Colon (tissue), 2 donors: ENCODE measurements around the gene RRP9.
A peak's percentile ranks its signal among the peaks of the same experiment; 100 is the strongest.
"Not testable (repeated sequence)": the region's sequence is repeated elsewhere in the genome, so short reads cannot be mapped to it uniquely, and the experiment has no call there.

Experiments
- FAIRE-seq: peaks from 2 replicates; lab custom pipeline; 2012; peaks lifted over from hg19 to GRCh38; lab: Jason Lieb, UNC
- donor health status: control.
- donor health status: control.

The RRP9 gene, protein sequence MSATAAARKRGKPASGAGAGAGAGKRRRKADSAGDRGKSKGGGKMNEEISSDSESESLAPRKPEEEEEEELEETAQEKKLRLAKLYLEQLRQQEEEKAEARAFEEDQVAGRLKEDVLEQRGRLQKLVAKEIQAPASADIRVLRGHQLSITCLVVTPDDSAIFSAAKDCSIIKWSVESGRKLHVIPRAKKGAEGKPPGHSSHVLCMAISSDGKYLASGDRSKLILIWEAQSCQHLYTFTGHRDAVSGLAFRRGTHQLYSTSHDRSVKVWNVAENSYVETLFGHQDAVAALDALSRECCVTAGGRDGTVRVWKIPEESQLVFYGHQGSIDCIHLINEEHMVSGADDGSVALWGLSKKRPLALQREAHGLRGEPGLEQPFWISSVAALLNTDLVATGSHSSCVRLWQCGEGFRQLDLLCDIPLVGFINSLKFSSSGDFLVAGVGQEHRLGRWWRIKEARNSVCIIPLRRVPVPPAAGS

DNA sequence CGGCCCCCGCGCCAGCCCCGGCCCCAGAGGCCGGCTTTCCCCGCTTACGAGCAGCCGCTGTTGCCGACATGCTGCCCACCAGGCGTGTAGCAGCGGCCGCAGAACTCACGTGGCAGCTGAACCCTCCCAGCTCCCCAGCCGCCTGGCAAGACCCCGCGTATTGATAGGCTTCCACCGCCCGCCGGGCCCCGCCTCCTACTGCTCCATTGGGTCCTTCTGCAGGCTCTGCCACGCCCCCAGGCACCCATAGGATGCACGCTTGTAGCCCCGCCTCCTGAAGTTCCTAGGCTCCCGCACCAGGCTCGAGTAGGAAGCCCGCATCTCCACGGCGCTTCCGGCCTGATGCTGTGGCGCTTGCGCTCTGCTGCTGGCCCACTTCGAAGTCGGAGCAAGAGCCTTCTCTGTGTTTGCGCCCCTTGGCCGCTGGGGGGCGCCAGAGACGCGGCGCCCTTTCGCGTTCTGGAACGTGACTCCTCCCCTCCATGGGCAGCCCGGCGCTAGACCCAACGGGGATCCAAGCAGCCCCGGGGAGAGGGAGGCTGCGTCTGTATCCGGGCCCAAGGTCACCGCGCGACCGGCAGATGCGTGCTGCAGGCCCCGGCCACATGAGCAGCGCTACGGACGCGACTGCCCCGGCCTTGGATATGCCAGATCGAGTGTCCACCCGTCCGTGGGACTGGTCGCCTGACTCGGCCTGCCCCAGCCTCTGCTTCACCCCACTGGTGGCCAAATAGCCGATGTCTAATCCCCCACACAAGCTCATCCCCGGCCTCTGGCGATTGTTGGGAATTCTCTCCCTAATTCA, at the start of gene RRP9, which contains the start of gene PARP3:
RRP9 (minus strand) TSS at position 107 of the 805 bp plus-strand sequence; CDS start at position 70, 37 bp downstream.
PARP3 (plus strand) TSS at position 566 of the 805 bp plus-strand sequence. CDS start 993 bp downstream, outside the sequence.
- peak; percentile 86 for FAIRE-seq

DNA sequence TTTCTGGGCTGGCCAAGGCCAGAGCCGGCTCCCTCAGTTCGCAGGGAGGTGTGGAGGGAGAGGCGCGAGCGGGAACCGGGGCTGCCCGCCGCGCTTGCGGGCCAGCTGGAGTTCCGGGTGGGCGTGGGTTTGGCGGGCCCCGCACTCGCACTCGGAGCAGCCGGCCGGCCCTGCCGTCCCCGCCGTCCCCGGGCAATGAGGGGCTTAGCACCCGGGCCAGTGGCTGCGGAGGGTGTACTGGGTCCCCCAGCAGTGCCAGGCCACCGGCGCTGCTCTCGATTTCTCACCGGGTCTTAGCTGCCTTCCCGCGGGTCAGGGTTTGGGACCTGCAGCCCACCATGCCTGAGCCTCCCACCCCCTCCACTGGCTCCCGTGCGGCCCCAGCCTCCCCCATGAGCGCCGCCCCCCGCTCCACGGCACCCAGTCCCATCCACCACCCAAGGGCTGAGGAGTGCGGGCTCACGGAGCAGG, 48.8 kb upstream of the RRP9 start:
- not testable (repeated sequence) for FAIRE-seq

DNA sequence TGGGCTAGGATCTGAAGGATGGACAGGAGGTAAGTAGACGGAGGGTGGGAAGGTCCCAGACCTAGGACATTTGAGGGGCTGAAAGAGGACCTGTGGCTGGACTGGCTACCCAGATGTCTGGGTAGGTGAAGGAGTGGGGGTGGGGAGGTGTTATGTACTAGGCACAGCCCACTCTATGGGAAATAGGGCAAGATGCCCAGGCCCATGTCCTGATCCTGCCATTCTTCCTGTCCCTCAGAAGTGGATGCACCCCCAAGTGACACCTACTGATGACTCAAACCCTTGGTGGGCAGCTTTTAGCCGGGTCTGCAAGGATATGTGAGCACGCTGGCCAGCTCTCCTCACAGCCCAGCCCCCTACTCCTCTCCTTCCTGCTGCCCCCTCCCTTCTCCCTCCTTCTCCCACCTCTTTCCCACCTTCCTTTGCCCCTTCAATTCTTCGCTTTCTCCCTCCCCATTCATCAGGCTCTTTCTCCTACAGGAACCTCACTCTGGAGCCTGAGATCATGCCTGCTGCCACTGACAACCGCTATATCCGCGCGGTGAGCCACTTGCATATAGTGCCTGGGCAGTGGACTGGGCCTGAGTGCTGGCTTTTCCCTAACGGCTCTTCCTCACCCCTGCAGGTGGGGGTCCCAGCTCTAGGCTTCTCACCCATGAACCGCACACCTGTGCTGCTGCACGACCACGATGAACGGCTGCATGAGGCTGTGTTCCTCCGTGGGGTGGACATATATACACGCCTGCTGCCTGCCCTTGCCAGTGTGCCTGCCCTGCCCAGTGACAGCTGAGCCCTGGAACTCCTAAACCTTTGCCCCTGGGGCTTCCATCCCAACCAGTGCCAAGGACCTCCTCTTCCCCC, 46.8 kb upstream of the RRP9 start:
- FAIRE-seq = no peak

DNA sequence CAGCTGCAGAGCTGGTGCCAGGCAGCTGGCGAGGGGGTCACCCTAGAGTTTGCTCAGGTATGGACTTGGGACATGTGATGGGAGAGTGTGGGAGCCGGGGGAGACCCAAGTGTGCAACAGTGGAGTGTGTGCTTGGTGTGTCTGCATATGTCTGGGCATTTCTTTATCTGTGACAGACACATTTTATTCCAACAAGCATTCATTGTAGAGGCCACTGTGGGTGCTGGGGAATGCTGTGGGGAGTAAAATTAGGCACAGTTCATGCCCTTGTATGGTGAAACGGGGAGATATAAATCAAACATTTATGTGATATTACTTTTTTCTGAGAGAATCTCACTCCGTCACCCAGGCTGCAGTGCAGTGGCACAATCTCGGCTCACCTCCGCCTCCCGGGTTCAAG, 45.9 kb upstream of the RRP9 start:
- FAIRE-seq = no peak

DNA sequence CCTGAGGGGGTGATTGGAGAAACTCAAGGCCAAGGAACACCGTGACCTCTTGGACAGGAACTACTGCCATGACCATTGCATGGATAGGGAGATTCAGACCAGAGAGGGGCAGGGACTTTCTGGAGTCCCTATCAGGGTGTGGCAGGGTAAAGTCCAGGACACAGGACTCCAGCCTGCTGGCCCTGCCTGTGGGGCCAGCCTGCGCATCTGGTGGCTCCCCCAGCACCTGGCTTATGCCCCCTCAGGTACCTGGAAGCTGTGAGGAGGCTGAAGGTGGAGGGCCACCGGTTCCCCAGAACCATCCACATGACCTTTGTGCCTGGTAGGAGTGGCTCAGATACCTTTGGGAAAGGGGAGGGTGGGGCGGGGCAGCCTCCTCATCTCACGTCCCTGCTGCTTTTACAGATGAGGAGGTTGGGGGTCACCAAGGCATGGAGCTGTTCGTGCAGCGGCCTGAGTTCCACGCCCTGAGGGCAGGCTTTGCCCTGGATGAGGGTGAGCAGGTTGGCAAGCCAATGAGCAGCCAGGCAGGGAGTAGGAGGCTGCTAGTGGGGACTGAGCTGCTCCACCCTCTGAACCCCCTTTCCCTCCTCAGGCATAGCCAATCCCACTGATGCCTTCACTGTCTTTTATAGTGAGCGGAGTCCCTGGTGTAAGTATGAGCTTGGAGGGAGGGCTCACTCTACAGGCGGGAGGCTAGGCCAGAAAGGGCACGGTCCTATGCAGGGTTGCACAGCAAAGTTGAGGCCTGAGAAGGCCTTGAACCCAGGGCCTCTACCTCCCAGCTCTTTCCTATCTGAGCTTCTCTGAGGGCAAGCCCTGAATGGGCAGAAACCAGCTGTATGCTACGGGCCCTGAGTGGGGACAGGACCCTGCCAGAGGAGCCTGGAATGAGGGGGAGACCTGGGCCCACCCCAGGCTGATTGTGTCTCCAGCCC, 44.6 kb upstream of the RRP9 start:
- FAIRE-seq = no peak

DNA sequence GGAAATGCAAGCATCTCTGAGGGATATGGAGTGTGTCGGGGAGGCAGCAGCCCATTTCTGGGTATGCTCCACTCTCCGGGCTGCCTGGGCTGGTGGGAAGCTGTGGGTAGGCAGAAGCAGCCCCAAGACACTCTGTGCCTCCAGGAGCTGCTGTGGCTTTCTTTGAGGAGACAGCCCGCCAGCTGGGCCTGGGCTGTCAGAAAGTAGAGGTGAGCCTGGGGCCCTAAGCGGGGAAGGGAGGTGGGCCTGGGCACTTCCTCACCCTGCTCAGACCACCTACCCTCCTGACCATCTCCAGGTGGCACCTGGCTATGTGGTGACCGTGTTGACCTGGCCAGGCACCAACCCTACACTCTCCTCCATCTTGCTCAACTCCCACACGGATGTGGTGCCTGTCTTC, 43.4 kb upstream of the RRP9 start:
- FAIRE-seq = no peak

DNA sequence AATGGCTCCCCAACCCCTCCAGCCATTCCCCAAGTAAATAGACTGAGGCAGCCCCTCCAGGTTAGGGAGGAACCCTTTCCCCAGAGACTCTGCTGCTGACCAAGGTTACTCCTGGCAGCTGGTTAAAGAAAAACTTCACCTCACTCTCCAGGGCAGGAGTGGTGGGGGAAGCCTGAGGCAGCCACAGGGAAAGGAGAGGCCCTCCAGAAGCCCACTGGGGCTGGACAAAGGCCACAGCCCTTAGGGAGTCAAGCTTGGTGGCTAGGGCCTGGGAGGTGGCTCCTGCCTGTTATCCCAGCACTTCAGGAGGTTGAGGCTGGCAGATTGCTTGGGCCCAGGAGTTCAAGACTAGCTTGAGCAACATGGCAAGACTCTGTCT, 42.6 kb upstream of the RRP9 start:
- no peak for FAIRE-seq

DNA sequence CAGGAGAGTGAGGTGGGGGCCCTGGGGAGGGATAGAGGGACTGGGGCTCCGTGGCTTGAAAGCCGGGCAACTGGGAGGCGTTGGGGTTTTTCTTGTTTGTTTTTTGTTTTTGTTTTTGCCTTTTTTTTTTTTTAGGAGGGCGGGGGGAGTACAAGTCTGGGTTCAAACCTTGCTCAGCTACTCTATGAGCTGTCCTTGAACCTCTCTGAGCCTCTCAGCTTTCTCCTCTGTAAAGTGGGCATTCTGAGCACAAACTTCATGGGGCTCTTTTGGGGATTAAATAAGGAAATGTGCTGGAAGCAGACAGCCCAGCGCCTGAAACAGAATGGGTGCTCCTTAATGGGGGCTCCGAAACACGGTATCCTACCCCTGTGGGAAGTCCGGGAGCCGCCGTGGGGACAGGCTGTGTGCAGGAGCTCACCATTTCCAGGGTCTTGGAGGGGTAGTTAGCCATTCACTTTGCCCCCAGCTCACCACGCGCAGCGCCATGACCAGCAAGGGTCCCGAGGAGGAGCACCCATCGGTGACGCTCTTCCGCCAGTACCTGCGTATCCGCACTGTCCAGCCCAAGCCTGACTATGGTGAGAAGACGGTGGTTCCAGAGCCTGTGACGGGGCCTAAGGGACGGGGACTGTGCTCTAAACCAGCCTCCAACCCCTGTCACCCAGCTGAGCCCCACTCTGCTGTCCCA, 42.0 kb upstream of the RRP9 start:
- FAIRE-seq = no peak

DNA sequence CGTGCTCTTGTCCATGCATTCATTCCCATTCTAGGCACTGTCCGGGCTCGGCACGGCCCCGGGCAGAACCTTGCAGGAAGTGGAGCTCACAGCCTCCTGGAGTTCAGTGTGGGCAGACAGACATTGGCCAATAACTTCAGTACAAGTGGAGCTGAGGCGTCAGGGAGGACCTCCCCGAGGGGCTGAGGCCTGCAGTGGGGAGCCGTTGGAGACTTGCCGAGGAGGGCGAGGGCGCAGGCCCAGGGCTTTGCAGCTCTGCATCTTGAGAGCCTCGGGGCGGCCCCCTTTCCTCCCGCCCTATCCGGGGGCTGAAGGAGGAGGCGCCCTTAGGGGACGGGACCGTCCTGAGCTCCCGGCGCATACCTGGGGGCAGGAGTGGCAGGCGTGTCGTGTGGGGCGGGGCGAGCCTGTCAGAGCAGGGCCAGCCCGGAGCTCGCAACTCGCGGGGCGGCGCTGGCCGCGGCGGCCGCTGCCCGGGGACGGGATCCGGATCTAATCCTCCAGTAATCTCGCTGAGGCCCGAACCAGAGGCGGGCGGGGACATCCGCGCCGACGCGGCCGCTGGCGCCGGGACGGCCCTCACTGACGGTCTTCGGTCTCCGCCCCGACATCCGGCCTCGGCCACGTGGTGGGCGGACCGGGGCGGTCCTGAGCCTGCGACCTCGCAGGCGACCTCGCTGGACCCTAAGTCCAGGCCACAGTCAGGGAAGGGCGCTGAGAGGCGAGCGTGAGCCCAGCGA, 41.3 kb upstream of the RRP9 start, which contains the start of gene ACY1:
ACY1 (plus strand) TSS at position 698 of the 740 bp plus-strand sequence. CDS start 530 bp downstream, outside the sequence.
- FAIRE-seq = no peak

DNA sequence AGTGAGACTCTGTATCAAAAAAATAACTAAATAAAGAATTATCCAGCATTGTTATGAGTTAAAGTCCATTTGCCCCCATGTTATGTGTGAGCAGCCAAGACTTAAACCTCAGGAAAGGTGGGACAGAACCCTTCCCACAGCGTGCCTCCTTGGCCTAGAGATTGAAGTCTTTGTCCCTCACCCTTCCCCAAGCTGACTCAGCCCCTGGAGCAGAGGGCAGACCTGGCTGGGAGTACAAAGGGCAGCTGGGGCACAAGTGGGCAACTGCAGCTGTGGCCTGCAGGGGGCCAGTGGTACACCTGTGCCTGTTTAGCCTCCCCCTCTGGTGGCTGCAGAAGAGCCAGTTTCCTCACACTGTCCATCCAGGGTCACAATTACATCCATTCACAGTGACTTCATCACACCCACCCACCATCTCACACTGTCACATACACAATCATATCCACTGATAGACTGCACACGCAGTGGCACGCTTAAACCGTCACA, 40.7 kb upstream of the RRP9 start:
- FAIRE-seq = no peak

DNA sequence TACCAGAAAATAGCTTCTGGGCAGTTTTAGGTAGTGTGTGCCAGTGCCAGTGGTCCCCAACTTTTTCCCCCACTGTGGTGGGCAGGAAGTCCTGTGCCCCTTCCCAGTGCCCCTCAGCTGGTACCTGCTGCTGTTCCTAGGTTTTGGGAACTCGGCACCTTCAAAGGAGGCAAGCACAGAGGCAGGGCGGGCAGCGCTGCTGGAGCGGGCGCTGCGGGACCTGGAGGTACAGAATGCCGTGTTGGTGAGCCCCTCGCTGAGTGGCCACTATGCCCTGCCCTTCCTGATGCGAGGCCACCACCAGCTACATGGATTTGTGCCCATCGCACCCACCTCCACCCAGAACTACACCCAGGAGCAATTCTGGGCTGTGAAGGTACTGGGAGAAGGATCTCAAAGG, 38.5 kb upstream of the RRP9 start:
- FAIRE-seq = no peak

DNA sequence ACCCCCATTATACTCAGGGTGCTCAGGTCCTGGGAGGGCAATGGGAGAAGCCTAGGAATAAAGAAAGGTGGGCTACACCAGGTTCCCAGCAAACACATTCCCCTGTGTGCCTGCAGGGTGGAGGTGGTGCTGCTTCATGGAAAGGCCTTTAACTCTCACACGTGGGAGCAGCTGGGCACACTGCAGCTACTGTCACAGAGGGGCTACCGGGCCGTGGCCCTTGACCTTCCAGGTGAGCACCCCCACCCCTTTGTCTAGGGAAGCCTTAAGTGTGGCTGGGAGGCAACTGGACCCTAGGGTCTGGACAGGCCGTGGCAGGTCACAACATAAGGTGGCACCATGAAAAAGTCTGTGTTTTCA, 36.4 kb upstream of the RRP9 start:
- FAIRE-seq = no peak

DNA sequence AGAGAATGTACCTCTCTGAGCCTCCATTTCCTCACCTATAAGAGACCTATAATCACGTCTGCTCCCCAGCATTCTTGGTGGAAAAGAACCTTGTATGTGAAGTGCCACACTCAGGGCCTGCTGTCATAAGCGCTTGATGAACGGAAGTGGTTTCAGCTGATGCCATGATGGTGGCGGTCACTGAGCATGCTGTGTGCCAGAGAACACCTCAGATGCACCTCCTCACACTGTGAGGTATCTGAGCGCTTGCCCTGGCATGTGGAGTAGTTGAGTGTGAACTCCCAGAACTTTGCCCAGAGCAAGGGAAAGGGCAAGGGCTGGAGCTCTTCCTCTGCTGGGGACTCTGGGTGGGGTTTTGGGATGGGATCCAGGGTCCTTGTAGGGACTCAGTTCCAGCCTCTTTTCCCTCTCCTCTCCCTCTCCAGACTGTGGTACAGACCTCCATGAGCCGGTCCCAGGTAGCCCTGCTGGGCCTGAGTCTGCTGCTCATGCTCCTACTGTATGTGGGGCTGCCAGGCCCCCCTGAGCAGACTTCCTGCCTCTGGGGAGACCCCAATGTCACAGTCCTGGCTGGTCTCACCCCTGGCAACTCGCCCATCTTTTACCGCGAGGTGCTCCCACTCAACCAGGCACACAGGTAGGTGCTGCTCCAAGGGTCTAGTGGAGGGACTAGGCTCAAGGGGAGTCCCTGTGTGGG, 35.9 kb upstream of the RRP9 start:
- FAIRE-seq = no peak

DNA sequence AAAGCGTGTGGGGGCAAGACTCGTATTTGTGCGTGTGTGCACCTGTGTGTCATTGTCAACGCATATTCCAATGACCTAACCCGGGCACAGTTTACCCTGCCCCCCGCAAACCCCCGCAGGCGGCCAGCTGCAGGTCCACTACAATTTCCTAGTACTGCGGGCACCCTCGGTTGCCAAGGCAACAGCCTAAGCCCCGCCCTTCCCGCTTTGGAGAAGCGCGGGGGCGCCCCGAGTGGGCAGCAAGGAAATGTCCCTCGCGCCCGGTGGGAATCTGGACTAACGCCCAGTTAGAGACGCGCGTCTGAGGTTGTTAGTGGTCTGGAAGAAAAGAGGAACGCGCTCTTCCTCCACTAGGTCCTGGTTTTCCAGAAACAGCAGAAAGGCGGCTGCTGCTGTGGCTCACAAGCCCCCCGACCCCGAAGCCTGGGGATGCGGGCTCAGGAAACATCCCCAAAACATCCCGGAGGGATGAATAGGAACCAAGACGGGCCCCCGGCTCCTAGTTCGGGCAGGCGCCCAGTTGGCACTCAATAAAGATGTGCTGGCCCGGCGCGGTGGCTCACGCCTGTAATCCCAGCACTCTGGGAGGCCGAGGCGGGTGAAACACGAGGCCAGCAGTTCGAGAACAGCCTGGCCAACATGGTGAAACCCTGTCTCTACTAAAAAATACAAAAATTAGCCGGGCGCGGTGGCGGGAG, 34.3 kb upstream of the RRP9 start:
- FAIRE-seq = no peak

DNA sequence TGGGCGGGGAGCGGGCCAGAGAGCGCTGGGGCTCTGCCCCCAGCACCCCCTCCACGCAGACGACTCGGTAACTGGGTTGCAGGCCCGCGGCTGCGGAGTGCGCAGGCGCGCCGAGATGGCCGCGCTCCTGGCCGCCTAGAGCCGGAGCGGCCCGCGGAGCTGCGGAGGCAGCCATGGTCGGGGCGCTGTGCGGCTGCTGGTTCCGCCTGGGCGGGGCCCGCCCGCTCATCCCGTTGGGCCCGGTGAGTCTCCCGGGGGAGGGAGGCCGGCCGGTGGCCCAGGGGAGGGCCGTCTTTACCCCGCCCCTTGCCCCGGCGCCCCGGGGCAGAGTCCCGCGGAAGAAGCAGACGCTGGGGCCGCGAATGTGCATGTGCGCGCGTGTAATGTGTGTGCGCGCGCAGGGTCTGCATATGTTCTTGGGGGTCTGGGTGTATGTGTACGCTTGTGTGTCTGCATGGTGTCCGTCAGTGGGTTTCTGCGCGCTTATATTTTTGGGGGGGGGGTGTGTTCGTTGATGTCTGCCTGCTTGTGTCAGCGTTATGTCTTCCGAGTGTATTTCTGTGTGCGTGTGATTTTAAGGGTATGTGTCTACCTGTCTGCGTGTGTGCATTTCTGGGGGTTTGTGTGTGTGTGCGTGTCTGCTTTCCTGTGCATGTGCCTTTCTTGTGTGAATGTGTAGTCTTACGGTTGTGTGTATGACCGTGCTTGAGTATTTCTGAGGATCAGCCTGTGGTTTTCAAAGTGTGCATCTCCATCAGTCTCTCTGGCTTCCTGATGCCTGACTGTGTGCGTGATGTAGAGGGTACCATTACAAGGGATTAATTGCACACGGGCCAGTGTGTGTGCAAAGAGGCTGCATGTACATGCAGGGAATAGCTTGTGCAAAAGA, 33.5 kb upstream of the RRP9 start, which contains the start of gene ABHD14A:
ABHD14A (plus strand) TSS at position 102 of the 889 bp plus-strand sequence; CDS start at position 174, 72 bp downstream.
- no peak for FAIRE-seq

DNA sequence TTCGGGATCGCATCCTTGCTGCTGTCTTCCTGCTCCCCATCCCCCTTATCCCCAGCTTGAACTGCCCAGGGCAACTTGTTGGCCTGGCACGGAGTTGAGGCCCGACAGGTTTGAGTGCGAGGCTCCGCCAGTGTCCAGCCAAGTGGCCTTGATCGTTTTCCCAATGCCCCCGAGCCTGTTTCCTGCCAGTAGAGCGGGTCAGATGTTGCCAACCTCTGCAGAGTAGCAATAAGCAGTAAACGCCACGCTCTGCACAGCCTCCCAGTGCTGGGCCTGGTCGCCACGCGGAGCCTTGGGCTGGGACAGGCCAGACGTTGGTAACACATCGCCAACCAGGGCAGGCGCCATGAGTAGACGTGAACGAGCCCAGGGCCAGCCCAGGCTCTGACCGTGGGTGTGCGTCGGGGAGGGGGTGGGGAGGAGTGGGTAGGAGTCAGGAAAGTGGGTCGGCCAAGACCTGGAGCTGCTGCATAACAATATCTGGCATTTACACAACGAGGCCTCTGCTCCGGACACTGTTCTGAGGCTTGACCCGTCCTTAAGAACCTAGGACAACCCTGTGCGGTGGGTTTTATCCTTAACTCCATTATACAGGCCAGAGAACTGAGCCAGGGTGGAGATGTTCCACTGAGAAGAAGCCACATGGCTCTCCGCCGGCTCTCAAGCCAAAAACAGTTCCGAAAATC, 32.7 kb upstream of the RRP9 start:
- FAIRE-seq = no peak
